SK-N-SH (cell line): Measurements from ENCODE around the gene ABCA9.

Experiments
- ELF1 ChIP-seq: IDR thresholded peaks from 2 replicates; pipeline ENCODE4 v1.4.0; 2012
- EZH2phosphoT487 ChIP-seq: fragments of 200-600 bp; sonication (generic); IDR thresholded peaks from 2 replicates; pipeline ENCODE4 v1.6.1; 2017; ENCODE audit warnings: low read depth, mixed run types, mild to moderate bottlenecking, antibody characterized with exemption, moderate library complexity, borderline replicate concordance
- GABPA ChIP-seq: IDR thresholded peaks from 2 replicates; pipeline ENCODE4 v1.4.0; 2012; ENCODE audit warnings: low read depth, mild to moderate bottlenecking
- RAD21 ChIP-seq: IDR thresholded peaks from 2 replicates; pipeline ENCODE4 v1.6.1; 2012; ENCODE audit warnings: mild to moderate bottlenecking, low read length
- TF ChIP-seq, protein P1 (sequence below): fragments of 200-600 bp; sonication (generic); IDR thresholded peaks from 2 replicates; pipeline ENCODE4 v1.6.1; 2017; ENCODE audit warnings: antibody characterized with exemption, mild to moderate bottlenecking, moderate library complexity

DNA sequence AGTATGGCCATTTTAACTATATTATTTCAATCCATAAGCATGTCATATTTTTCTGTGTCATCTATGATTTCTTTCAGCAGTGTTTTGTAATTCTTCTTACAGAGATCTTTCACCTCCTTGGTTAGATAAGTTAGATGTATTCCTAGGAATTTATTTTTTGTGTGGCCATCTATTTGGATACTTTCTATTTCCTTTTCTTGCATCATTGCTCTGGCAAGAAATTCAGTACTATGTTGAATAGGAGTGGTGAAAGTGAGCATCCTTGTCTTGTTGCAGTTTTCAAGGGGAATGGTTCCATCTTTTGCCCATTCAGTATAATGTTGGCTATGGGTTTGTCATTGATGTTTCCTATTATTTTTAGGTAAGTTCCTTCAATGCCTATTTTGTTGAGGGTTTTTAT is 15.1 kb upstream of the ABCA9 start:
- TF ChIP-seq RAD21, result no peak
- no peak for TF ChIP-seq EZH2phosphoT487
- TF ChIP-seq, protein P1, sequence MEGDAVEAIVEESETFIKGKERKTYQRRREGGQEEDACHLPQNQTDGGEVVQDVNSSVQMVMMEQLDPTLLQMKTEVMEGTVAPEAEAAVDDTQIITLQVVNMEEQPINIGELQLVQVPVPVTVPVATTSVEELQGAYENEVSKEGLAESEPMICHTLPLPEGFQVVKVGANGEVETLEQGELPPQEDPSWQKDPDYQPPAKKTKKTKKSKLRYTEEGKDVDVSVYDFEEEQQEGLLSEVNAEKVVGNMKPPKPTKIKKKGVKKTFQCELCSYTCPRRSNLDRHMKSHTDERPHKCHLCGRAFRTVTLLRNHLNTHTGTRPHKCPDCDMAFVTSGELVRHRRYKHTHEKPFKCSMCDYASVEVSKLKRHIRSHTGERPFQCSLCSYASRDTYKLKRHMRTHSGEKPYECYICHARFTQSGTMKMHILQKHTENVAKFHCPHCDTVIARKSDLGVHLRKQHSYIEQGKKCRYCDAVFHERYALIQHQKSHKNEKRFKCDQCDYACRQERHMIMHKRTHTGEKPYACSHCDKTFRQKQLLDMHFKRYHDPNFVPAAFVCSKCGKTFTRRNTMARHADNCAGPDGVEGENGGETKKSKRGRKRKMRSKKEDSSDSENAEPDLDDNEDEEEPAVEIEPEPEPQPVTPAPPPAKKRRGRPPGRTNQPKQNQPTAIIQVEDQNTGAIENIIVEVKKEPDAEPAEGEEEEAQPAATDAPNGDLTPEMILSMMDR, result no peak
- TF ChIP-seq GABPA, result no peak
- no peak for TF ChIP-seq ELF1
